Measurements from ENCODE around the gene MTURN.

MTURN gene

DNA sequence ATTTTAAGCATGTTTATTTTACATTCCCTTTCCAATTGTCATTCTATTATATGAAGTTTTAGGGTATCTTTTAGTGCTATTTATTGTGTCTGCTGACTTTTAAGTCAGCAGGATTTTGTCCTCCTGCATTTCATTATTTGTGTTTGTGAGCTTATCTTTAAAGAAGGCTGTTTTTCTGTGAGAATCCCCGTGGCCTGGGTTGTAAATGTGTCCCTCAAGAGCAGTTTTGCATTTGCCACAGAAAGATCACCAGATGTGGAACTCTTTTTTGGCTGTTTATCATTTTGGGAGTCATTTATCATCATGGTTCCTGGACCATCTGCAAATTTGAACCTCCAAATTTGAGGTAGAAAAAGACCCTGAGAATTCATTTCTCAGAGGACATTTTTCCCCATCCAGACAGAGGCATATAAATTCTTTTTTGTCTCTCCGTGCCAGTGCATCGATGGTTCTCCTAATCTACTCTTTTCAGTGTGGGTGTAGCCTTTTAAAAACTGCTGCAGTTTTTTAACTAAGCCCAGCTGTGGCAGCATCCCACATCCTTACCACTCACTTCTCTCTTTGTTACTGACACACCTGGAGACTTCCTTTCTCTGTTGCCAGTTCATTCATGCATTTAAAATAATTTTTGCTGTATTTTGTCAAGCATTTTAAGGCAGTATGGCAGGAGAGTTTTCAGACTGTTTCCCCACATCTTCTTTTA, 20.1 kb upstream of the MTURN start:
- Histone ChIP-seq H3K9me3 (replicated peaks; ENCODE audit: insufficient read depth, low read length) (no peaks in the 10 kb centered on the region), H4K20me1 (ENCODE audit: insufficient read depth, low read length) (no peaks in the 10 kb centered on the region), H3K27ac (ENCODE audit: low read length) (no peak overlapping the region), H2AFZ (ENCODE audit: low read length) (no peak overlapping the region), H3F3A (ENCODE audit: insufficient read depth, low read length) (no peaks in the 10 kb centered on the region; the same call in 1 of the 2 replicates), H3K4me1 (ENCODE audit: low read length) (0 out of 2 replicates have a peak, but pooled peaks cover 6% of the 10 kb centered on the region), H3K79me2 (ENCODE audit: low read length) (no peaks in the 10 kb centered on the region), H3K9ac (ENCODE audit: low read length) (no peak overlapping the region), H3K9me2 (replicated peaks; ENCODE audit: insufficient read depth, low read length) (no peaks in the 10 kb centered on the region), H3K4me3 (ENCODE audit: low read length) (no peak overlapping the region), H3K4me2 (ENCODE audit: low read depth, low read length) (no peak overlapping the region), H3K27me3 (replicated peaks; ENCODE audit: insufficient read depth, low read length) (no peaks in the 10 kb centered on the region), H3K36me3 (replicated peaks; ENCODE audit: insufficient read depth, low read length) (no peaks in the 10 kb centered on the region)
- peak; percentile 9 for DNase-seq
- no peak for TF ChIP-seq CTCF (IDR thresholded peaks at IDR 0.05; ENCODE audit: low read length)
- TF ChIP-seq EZH2phosphoT487 (IDR thresholded peaks at IDR 0.05; ENCODE audit: low read length): no peak
- TF ChIP-seq EZH2 (optimal IDR thresholded peaks at IDR 0.05; ENCODE audit: low read depth, low read length): no peak

- DNase-seq: no peak
- H3K9me2 ChIP-seq (replicated peaks; ENCODE audit: insufficient read depth, low read length): no peaks in the 10 kb centered on the region
- TF ChIP-seq EZH2 (optimal IDR thresholded peaks at IDR 0.05; ENCODE audit: low read depth, low read length) (no peak), EZH2phosphoT487 (IDR thresholded peaks at IDR 0.05; ENCODE audit: low read length) (no peak), CTCF (IDR thresholded peaks at IDR 0.05; ENCODE audit: low read length) (no peak)
- H3K9ac ChIP-seq (ENCODE audit: low read length): no peak overlapping the region
- no peak overlapping the region for H3K27ac ChIP-seq (ENCODE audit: low read length)
- no peak overlapping the region for H3K4me2 ChIP-seq (ENCODE audit: low read depth, low read length)
- no peaks in the 10 kb centered on the region; the same call in 1 of the 2 replicates for H3F3A ChIP-seq (ENCODE audit: insufficient read depth, low read length)
- no peak overlapping the region for H2AFZ ChIP-seq (ENCODE audit: low read length)
- H4K20me1 ChIP-seq (ENCODE audit: insufficient read depth, low read length): no peaks in the 10 kb centered on the region
- H3K27me3 ChIP-seq (replicated peaks; ENCODE audit: insufficient read depth, low read length): no peaks in the 10 kb centered on the region
- H3K4me3 ChIP-seq (ENCODE audit: low read length): no peak overlapping the region
- no peaks in the 10 kb centered on the region for H3K79me2 ChIP-seq (ENCODE audit: low read length)
- no peaks in the 10 kb centered on the region for H3K9me3 ChIP-seq (replicated peaks; ENCODE audit: insufficient read depth, low read length)
- H3K36me3 ChIP-seq (replicated peaks; ENCODE audit: insufficient read depth, low read length): no peaks in the 10 kb centered on the region
- H3K4me1 ChIP-seq (ENCODE audit: low read length): 0 out of 2 replicates have a peak, but pooled peaks cover 6% of the 10 kb centered on the region
Observed at GRCh38 chr7:30115709-30116297, 19.0 kb upstream of the MTURN start.

DNA sequence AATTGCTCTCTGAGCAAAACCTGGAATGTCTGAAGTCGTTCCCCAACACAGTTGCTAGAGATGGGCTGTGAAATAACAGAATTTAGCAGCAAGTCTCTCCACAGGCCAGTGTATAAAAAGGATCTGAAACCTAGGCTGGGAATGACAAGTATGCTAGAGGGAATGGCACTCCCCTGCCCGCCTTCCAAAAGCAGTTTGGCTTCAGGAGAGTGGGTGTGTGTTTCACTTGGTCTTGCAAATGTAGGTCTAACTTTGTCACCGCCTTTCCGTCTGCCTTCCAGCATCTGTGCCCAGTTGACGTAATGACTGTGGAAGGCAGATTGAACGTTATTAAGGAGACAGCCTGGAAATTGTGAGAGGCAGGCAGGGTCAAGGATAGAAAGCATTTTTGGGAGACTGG, 18.0 kb upstream of the MTURN start:
- no peak overlapping the region for H3K27ac ChIP-seq (ENCODE audit: low read length)
- H3K9ac ChIP-seq (ENCODE audit: low read length): no peak overlapping the region
- H3K9me2 ChIP-seq (replicated peaks; ENCODE audit: insufficient read depth, low read length): no peaks in the 10 kb centered on the region
- no peak for TF ChIP-seq EZH2 (optimal IDR thresholded peaks at IDR 0.05; ENCODE audit: low read depth, low read length)
- no peak for TF ChIP-seq EZH2phosphoT487 (IDR thresholded peaks at IDR 0.05; ENCODE audit: low read length)
- no peak for TF ChIP-seq CTCF (IDR thresholded peaks at IDR 0.05; ENCODE audit: low read length)
- H3K4me3 ChIP-seq (ENCODE audit: low read length): no peak overlapping the region
- H2AFZ ChIP-seq (ENCODE audit: low read length): no peak overlapping the region
- H3K9me3 ChIP-seq (replicated peaks; ENCODE audit: insufficient read depth, low read length): no peaks in the 10 kb centered on the region
- no peaks in the 10 kb centered on the region for H3K27me3 ChIP-seq (replicated peaks; ENCODE audit: insufficient read depth, low read length)
- H3K4me1 ChIP-seq (ENCODE audit: low read length): 0 out of 2 replicates have a peak, but pooled peaks cover 6% of the 10 kb centered on the region
- no peaks in the 10 kb centered on the region for H4K20me1 ChIP-seq (ENCODE audit: insufficient read depth, low read length)
- H3K79me2 ChIP-seq (ENCODE audit: low read length): no peaks in the 10 kb centered on the region
- no peaks in the 10 kb centered on the region for H3K36me3 ChIP-seq (replicated peaks; ENCODE audit: insufficient read depth, low read length)
- no peak overlapping the region for H3K4me2 ChIP-seq (ENCODE audit: low read depth, low read length)
- DNase-seq: no peak
- no peaks in the 10 kb centered on the region; the same call in 1 of the 2 replicates for H3F3A ChIP-seq (ENCODE audit: insufficient read depth, low read length)

Measured in MM.1S (cell line).